ENCODE results near the gene CLCN6. TPM values are rescaled to one million over a fixed set of nuclear protein-coding genes. Genes with fewer than 3 reads are reported as not detected.

The CLCN6 gene
- total and polyA plus RNA-seq, 2 of the 8 experiments (the other 6 are each of a cell fraction or from before 2014, with no cell fraction given), result 15.7 to 26.0 TPM

DNA sequence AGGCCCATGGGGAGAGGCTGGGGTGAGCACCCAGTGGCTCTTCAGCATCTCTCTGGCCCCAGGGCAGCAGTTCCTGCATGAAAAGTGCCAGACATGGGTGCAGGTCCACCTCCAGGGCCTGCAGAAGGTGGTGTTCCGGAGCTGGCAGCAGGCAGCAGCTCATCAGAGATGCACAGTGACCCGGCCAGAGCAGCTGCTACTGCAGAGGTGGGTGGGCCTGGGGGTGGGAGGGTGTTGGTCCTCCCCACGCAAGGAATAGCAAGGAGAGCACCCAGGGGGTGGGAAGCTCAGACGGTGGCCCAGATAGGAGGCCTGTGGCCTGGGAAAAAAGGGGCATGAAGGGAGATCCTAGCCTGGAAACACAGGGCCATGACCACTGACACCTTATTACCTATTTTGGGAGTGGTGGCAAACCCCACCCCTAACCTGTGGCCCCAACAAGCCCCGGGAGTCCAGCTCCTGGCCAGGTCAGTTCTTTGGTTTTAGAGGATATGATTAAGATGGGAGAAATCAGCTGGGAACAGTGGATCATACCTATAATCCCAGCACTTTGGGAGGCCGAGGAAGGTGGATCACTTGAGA lies 23.8 kb upstream of the CLCN6 start:
- Histone ChIP-seq H2BK120ac (replicated peaks; ENCODE audit: low read depth, low read length) (no peak overlapping the region), H2AK5ac (ENCODE audit: low read depth, low read length) (no peak overlapping the region), H3K36me3 (ENCODE audit: control insufficient read depth in 2 of 4, insufficient read depth in 4 of 4, low read length in 3 of 4) (no peaks in the 10 kb centered on the region), H3K4me3 (ENCODE audit: extremely low read depth in 1 of 4, insufficient read depth in 2 of 4, low read depth in 3 of 4, low read length in 4 of 4) (no peak overlapping the region), H3K9me3 (ENCODE audit: insufficient read depth in 2 of 2, low read depth in 1 of 2, low read length in 1 of 2) (no peaks in the 10 kb centered on the region), H3K56ac (replicated peaks; ENCODE audit: insufficient read length, low read depth, low read length) (no peak overlapping the region), H4K91ac (replicated peaks; ENCODE audit: insufficient read length, low read length) (no peak overlapping the region), H2BK12ac (ENCODE audit: low read depth, low read length) (no peak overlapping the region; the same call in 1 of the 2 replicates), H3K27me3 (replicated peaks in 1 of 4; ENCODE audit: control insufficient read depth in 3 of 4, extremely low read depth in 1 of 4, insufficient read depth in 3 of 4, low read length in 3 of 4) (no peaks in the 10 kb centered on the region), H3K18ac (ENCODE audit: extremely low read depth, low read length) (no peak overlapping the region), H2BK20ac (ENCODE audit: low read length) (no peak overlapping the region), H3K9ac (replicated peaks in 1 of 4; ENCODE audit: extremely low read depth in 1 of 4, low read depth in 3 of 4, low read length in 3 of 4) (no peak overlapping the region), H4K8ac (ENCODE audit: extremely low read depth, insufficient read depth, low read length) (no peak overlapping the region; the same call in 1 of the 2 replicates), H2AFZ (ENCODE audit: low read length) (no peak overlapping the region), H4K5ac (ENCODE audit: insufficient read length, low read depth, low read length) (no peak overlapping the region), H2BK5ac (ENCODE audit: low read depth, low read length) (no peak overlapping the region), H3K4me1 (replicated peaks in 1 of 4; ENCODE audit: control insufficient read depth in 3 of 4, insufficient read depth in 4 of 4, low read length in 3 of 4) (peaks cover 5 to 20% (median 13%) of the 10 kb centered on the region in 4 experiments), H3K27ac (ENCODE audit: low read depth, low read length) (no peak overlapping the region), H3K4me2 (ENCODE audit: insufficient read depth in 1 of 2, low read depth in 2 of 2, low read length in 2 of 2) (no peak overlapping the region), H3K4ac (replicated peaks; ENCODE audit: insufficient read length, low read depth, low read length) (no peak overlapping the region), H3K23me2 (ENCODE audit: low read depth, low read length) (no peaks in the 10 kb centered on the region), H2BK15ac (ENCODE audit: low read length) (no peak overlapping the region), H3K23ac (ENCODE audit: insufficient read length) (no peak overlapping the region), H3K79me1 (ENCODE audit: low read depth, low read length) (no peaks in the 10 kb centered on the region), H3K79me2 (ENCODE audit: control insufficient read depth in 1 of 2, insufficient read depth in 2 of 2, low read length in 2 of 2) (no peaks in the 10 kb centered on the region), H4K20me1 (replicated peaks in 1 of 2; ENCODE audit: control insufficient read depth in 1 of 2, insufficient read depth in 2 of 2, low read length in 2 of 2) (no peaks in the 10 kb centered on the region), H3K14ac (ENCODE audit: insufficient read length) (no peak overlapping the region)
- TF ChIP-seq FOSL1 (IDR thresholded peaks at IDR 0.05; ENCODE audit: insufficient read depth, low read depth, low read length), result no peak
- no peak for TF ChIP-seq POLR2AphosphoS5 (IDR thresholded peaks at IDR 0.05; ENCODE audit: low read depth, low read length)
- TF ChIP-seq SP2 (IDR thresholded peaks at IDR 0.05; ENCODE audit: low read length), result no peak
- no peak for TF ChIP-seq RXRA (IDR thresholded peaks at IDR 0.05; ENCODE audit: insufficient read depth, low read depth, low read length)
- no peak for TF ChIP-seq GTF2F1 (IDR thresholded peaks at IDR 0.05; ENCODE audit: borderline replicate concordance, low read depth, low read length)
- TF ChIP-seq TEAD4 (IDR thresholded peaks at IDR 0.05; ENCODE audit: low read depth, low read length), result no peak
- TF ChIP-seq ATF2 (IDR thresholded peaks at IDR 0.05; ENCODE audit: low read length), result no peak
- no peak for TF ChIP-seq RBBP5 (IDR thresholded peaks at IDR 0.05; ENCODE audit: borderline replicate concordance, low read depth, low read length)
- TF ChIP-seq SUZ12 (IDR thresholded peaks at IDR 0.05; ENCODE audit: low read length), result no peak
- no peak for TF ChIP-seq JUND (IDR thresholded peaks at IDR 0.05; ENCODE audit: low read length)
- TF ChIP-seq, protein P1, sequence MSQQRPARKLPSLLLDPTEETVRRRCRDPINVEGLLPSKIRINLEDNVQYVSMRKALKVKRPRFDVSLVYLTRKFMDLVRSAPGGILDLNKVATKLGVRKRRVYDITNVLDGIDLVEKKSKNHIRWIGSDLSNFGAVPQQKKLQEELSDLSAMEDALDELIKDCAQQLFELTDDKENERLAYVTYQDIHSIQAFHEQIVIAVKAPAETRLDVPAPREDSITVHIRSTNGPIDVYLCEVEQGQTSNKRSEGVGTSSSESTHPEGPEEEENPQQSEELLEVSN (IDR thresholded peaks at IDR 0.05), result no peak
- CTCF ChIA-PET (ENCODE audit: partially characterized antibody), result interaction anchor here (0.9 to 1.1 kb wide), 2 partner anchors 10 to 50 kb away, joined by 3 to 4 read pairs; no protein-coding TSS in a partner anchor
- DNase-seq (ENCODE audit: low read depth in 1 of 2, low spot score in 2 of 2) (no peak), FAIRE-seq (no peak)
- 94% methylated on average over 6 of the region's 6 CpGs; no CpG with 5 or more reads in 1 of the 2 experiments for WGBS, 2 experiments (ENCODE audit: extremely low coverage in 1 of 2, insufficient coverage in 1 of 2, insufficient read length in 1 of 2, insufficient replicate concordance in 2 of 2, low coverage in 1 of 2, low lambda C conversion rate in 2 of 2, missing lambda C conversion rate in 1 of 2)
- POLR2A ChIA-PET (ENCODE audit: partially characterized antibody), result interaction anchor here (0.5 to 1.4 kb wide), 2 partner anchors 10 to 188 kb away, joined by 3 to 4 read pairs; no protein-coding TSS in a partner anchor
